ENCODE data around the gene TNFRSF13B. TPM values are rescaled to one million over a fixed set of nuclear protein-coding genes. Genes with fewer than 3 reads are reported as not detected.

TNFRSF13B gene
- total RNA-seq, 1 experiment from 2014 or later: not detected

DNA sequence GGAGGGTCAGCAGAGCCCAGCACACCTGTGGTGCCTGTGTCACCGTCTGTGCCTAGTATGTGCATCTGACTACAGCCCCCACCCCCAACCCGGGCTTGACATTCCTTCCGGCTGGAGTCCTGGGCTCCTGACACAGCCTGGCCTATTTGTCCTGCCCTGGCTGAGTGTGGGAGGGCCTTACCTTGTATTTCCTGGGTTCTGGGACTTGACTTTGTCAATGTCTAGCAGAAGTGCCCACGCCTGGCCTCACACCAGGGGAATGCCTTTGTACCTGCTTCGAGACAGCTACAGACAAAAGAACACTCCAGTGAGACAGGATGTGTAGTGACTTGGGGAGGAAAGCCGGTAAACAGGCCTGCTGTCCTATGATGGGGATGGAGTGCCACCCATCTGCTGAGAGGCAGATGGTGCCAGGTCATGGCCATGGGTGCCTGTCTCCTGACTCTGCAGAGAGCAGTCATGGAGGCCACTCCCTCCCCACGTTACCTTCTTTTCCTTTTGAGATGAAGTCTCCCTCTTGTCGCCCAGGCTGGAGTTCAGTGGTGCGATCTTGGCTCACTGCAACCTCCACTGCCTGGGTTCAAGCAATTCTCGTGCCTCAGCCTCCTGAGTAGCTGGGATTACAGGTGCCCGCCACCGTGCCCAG lies 42.8 kb downstream of the TNFRSF13B start:
- no peaks in the 10 kb centered on the region for H3K9me3 ChIP-seq (ENCODE audit: insufficient read depth, low read depth)
- H3K27ac ChIP-seq: no peak overlapping the region
- no peaks in the 10 kb centered on the region for H3K79me2 ChIP-seq (ENCODE audit: low read depth)
- H4K20me1 ChIP-seq (ENCODE audit: insufficient read depth): no peaks in the 10 kb centered on the region
- intact Hi-C loops (cut with micrococcal nuclease; ENCODE audit: unreplicated experiment): no loop called here
- no peaks in the 10 kb centered on the region for H3K9me2 ChIP-seq (ENCODE audit: insufficient read depth)
- TF ChIP-seq, protein P1, sequence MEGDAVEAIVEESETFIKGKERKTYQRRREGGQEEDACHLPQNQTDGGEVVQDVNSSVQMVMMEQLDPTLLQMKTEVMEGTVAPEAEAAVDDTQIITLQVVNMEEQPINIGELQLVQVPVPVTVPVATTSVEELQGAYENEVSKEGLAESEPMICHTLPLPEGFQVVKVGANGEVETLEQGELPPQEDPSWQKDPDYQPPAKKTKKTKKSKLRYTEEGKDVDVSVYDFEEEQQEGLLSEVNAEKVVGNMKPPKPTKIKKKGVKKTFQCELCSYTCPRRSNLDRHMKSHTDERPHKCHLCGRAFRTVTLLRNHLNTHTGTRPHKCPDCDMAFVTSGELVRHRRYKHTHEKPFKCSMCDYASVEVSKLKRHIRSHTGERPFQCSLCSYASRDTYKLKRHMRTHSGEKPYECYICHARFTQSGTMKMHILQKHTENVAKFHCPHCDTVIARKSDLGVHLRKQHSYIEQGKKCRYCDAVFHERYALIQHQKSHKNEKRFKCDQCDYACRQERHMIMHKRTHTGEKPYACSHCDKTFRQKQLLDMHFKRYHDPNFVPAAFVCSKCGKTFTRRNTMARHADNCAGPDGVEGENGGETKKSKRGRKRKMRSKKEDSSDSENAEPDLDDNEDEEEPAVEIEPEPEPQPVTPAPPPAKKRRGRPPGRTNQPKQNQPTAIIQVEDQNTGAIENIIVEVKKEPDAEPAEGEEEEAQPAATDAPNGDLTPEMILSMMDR (conservative IDR thresholded peaks at IDR 0.05): no peak
- TF ChIP-seq EZH2 (IDR thresholded peaks at IDR 0.05; ENCODE audit: low read depth): no peak
- no peaks in the 10 kb centered on the region for H3K27me3 ChIP-seq (ENCODE audit: insufficient read depth, low read depth)
- H3K4me3 ChIP-seq: no peak overlapping the region
- H3K36me3 ChIP-seq (ENCODE audit: low read depth): no peaks in the 10 kb centered on the region
- H2AFZ ChIP-seq: no peak overlapping the region
- DNase-seq: no peak
- POLR2A ChIA-PET (ENCODE audit: unreplicated experiment): no interaction called here
- CTCF ChIA-PET: no interaction called here
- no peak overlapping the region for H3K4me2 ChIP-seq
- no peaks in the 10 kb centered on the region for H3K4me1 ChIP-seq (replicated peaks; ENCODE audit: insufficient read depth)
- no peaks in the 10 kb centered on the region for H3F3A ChIP-seq (ENCODE audit: insufficient read depth, low read depth)
- no TSS peak for BruUV-seq (replicated peaks)

DNA sequence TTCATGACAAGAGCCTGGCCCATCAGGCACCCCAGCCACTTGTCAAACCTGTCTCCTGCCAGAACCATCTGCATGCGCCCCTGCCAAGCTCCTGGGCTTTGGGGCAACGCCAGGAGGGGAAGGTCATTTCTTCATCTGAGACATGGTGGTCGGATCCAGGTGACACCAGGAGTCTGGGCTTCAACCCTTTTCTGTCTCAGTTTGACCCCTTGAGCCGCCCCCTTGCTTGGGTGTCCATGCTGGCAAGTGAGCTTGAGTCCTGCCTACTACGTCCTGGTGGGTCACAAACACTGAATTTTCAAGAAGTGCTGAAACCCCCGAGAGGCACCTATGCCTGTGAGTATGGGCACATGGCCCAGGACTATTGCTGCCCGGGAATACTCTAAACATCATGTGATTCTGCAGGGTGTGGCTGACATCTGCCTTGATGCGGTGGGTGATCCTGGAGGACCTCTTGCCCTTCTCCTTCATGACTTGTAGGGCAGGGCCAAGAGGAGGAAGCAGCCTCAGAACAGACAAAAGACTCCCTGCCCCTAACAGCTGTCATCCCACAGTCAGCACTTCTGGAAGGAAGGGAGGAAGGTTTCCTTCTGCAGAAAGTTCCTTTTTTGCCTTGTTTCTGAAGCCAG lies 43.4 kb downstream of the TNFRSF13B start:
- no TSS peak for BruUV-seq (replicated peaks)

DNA sequence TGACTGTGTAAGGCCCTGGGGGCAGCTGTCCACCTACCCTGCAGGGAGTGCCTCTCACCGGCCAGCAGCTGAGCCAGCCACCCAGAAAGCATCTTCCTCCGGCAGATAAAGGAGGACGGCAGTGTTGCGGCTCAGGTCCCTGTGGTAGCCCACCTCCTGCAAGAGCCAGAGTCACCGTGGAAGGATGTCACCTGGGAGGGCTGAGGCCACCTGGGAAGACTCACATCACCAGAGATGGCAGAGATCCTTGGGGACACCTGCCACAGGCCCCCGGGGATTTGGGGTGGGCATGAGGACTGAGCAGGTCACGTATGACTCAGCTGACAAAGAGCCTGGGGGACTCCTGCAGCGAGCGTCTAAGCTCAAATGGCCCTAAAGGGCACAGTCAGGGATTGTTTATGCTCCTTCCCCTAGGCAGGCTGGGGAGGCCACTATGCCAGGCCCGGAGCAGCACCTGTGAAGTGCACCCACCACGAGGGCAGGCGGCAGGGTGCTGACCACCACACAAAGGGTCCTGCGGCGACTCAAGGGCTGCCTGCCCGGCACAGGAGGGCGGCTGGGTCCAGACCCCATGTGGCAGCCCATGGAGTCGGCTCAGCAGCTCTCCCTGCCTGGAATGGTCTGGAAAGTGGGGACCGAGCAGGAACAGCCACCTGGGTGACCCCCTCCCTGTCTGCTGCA lies 44.1 kb downstream of the TNFRSF13B start:
- no peaks in the 10 kb centered on the region for H3K9me3 ChIP-seq (ENCODE audit: insufficient read depth, low read depth)
- BruUV-seq (replicated peaks): no TSS peak
- intact Hi-C loops (cut with micrococcal nuclease; ENCODE audit: unreplicated experiment): no loop called here
- H3K27ac ChIP-seq: no peak overlapping the region
- no peak overlapping the region for H3K4me3 ChIP-seq
- no peak overlapping the region for H2AFZ ChIP-seq
- no peak overlapping the region for H3K4me2 ChIP-seq
- H3K79me2 ChIP-seq (ENCODE audit: low read depth): no peaks in the 10 kb centered on the region
- no peaks in the 10 kb centered on the region for H3K36me3 ChIP-seq (ENCODE audit: low read depth)
- H4K20me1 ChIP-seq (ENCODE audit: insufficient read depth): no peaks in the 10 kb centered on the region
- no peaks in the 10 kb centered on the region for H3K27me3 ChIP-seq (ENCODE audit: insufficient read depth, low read depth)
- TF ChIP-seq, protein P1 (conservative IDR thresholded peaks at IDR 0.05): no peak
- no peak for TF ChIP-seq EZH2 (IDR thresholded peaks at IDR 0.05; ENCODE audit: low read depth)
- DNase-seq: no peak
- CTCF ChIA-PET: no interaction called here
- H3K4me1 ChIP-seq (replicated peaks; ENCODE audit: insufficient read depth): no peaks in the 10 kb centered on the region
- no peaks in the 10 kb centered on the region for H3F3A ChIP-seq (ENCODE audit: insufficient read depth, low read depth)
- POLR2A ChIA-PET (ENCODE audit: unreplicated experiment): no interaction called here
- H3K9me2 ChIP-seq (ENCODE audit: insufficient read depth): no peaks in the 10 kb centered on the region

More for the DNA sequence above, 43.4 kb downstream of the TNFRSF13B start:
- Histone ChIP-seq H3K27ac (no peak overlapping the region), H3K9me3 (ENCODE audit: insufficient read depth, low read depth) (no peaks in the 10 kb centered on the region), H3K4me1 (replicated peaks; ENCODE audit: insufficient read depth) (no peaks in the 10 kb centered on the region), H3K4me2 (no peak overlapping the region), H3K27me3 (ENCODE audit: insufficient read depth, low read depth) (no peaks in the 10 kb centered on the region), H3K9me2 (ENCODE audit: insufficient read depth) (no peaks in the 10 kb centered on the region), H2AFZ (no peak overlapping the region), H4K20me1 (ENCODE audit: insufficient read depth) (no peaks in the 10 kb centered on the region), H3K4me3 (no peak overlapping the region), H3K79me2 (ENCODE audit: low read depth) (no peaks in the 10 kb centered on the region), H3F3A (ENCODE audit: insufficient read depth, low read depth) (no peaks in the 10 kb centered on the region), H3K36me3 (ENCODE audit: low read depth) (no peaks in the 10 kb centered on the region)
- intact Hi-C loops (cut with micrococcal nuclease; ENCODE audit: unreplicated experiment): no loop called here
- CTCF ChIA-PET: no interaction called here
- POLR2A ChIA-PET (ENCODE audit: unreplicated experiment): no interaction called here
- no peak for TF ChIP-seq EZH2 (IDR thresholded peaks at IDR 0.05; ENCODE audit: low read depth)
- TF ChIP-seq, protein P1 (conservative IDR thresholded peaks at IDR 0.05): no peak
- DNase-seq: no peak
